Ovary (tissue), 9 donors: ENCODE results near the gene RAB11FIP2. TPM values are rescaled to one million over a fixed set of nuclear protein-coding genes. Genes with fewer than 3 reads are reported as not detected.

ENCODE experiments used
- DNase-seq, 5 donors: peaks; one replicate each; pipeline ENCODE4 v3.0.0-alpha.2; 2019 to 2020
- H3K27ac ChIP-seq, 2 donors: fragments of 200-600 bp; one replicate each; pipeline versions ENCODE4 v1.5.1 to v1.8.0; 2019 to 2022
- H3K27me3 ChIP-seq: fragments of 200-600 bp; one replicate; pipeline ENCODE4 v1.8.0; 2022
- H3K36me3 ChIP-seq: fragments of 200-600 bp; sonication (generic); one replicate; pipeline ENCODE4 v1.5.1; 2019
- H3K4me1 ChIP-seq: one replicate; pipeline ENCODE4 v1.8.1; 2013; ENCODE audit warnings: mild to moderate bottlenecking, moderate library complexity; ENCODE audit not compliant: insufficient read depth
- H3K4me3 ChIP-seq: fragments of 200-600 bp; sonication (generic); one replicate; pipeline ENCODE4 v1.5.1; 2017
- H3K9me3 ChIP-seq, 2 donors: fragments of 200-600 bp in 1 of 2; sonication (generic) in 1 of 2; one replicate each; pipeline versions ENCODE4 v1.5.1 to v1.8.1; 2013 to 2019; ENCODE audit warnings: mild to moderate bottlenecking in 1 of 2, moderate library complexity in 1 of 2
- EP300 ChIP-seq: sonication (generic); formaldehyde crosslinking; IDR thresholded peaks from one replicate; pipeline ENCODE4 v1.6.1; 2017; ENCODE audit warnings: antibody characterized with exemption
- POLR2A ChIP-seq: fragments of 450-650 bp; IDR thresholded peaks from one replicate; pipeline ENCODE4 v1.6.1; 2017; ENCODE audit warnings: antibody characterized with exemption, mild to moderate bottlenecking, moderate library complexity
- WGBS, 3 donors: extraction: QIAGEN DNeasy Blood & Tissue Kit in 1 of 3; methylation state at CpG; one replicate each; pipeline versions ENCODE4 v1.1.5 to v1.1.7; 2013 to 2017; 5-methylcytosine and 5-hydroxymethylcytosine counted together
- intact Hi-C, 4 donors: fragments of 100-400 bp; cut with DNase I; formaldehyde crosslinking; loops; one replicate each; pipeline versions ENCODE4 v1.11.0 to v1.15.1; 2022 to 2023
- polyA plus RNA-seq, 2 donors: library from polyadenylated mRNA; stranded (reverse); fragments of 200-250 nt in 1 of 2; fragments of 350-450 nt in 1 of 2; fragmentation: Illumina TruSeq in 1 of 2; extraction: RNeasy Lipid Tissue Mini Kit (QIAGEN cat#74804) in 1 of 2; gene quantifications; one replicate each; pipeline ENCODE4 v1.2.3, GENCODE V29; 2013 to 2014
- total RNA-seq, 7 donors: library from RNA; depleted of rRNA in 2 of 7; stranded (reverse); fragments of >200 nt in 2 of 7; fragmentation: NEBNext Ultra II Directional in 3 of 7; extraction: Animal tissue kit (Norgen Biotek cat#: 25700) in 3 of 7; gene quantifications; one replicate each; pipeline versions ENCODE4 v1.1.0 to v1.2.4, GENCODE V29; 2016 to 2023
- TF ChIP-seq, protein P1 (sequence below), 3 donors: fragments of 450-650 bp in 2 of 3; fragments of 200-600 bp in 1 of 3; IDR thresholded peaks; one replicate each; pipeline versions ENCODE4 v1.5.1 to v1.8.0; 2016 to 2022; ENCODE audit warnings: antibody characterized with exemption in 3 of 3, mild to moderate bottlenecking in 1 of 3
- donor health status: DM: no; HTN: no; CAD: no; lungs with moderate emphysema.
- donor health status: DM: no; HTN: no; CAD: no.
- donor health status: Bipolar disorder and iron deficiency.
- donor health status: DM: yes; HTN: yes; CAD: no.
- donor health status: DM: no; HTN: no; CAD: no.
- donor health status: DM: yes; HTN: yes; CAD: no.

The RAB11FIP2 gene
- total and polyA plus RNA-seq, 9 donors: 6.9 to 47.8 (median 26.2) TPM

DNA sequence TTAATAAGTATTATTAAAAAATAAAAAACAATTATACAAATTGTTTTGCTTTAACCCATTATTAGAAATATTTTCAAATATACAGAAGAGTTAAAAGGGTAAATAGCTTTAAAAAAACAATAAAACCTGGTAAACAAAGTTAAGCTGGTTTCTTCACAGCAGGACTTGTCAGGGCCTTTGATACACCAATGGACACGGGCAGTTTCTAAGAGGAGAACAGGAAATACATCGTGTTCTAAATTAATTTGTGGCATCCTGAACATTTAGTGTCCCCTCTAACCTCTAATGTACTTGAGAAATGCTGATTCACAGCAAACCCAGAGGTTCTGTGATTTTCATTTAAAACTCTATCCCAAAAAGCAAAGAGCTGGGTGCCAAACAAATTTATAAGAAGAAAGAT lies 80.8 kb downstream of the RAB11FIP2 start:
- DNase-seq: no peak
- intact Hi-C loops: no loop called here
- H3K36me3 ChIP-seq: no peaks in the 10 kb centered on the region
- 67 to 72% (median 69%) methylated on average over 2 of the region's 2 CpGs for WGBS, 3 donors
- H3K27ac ChIP-seq: no peak overlapping the region
- no peak overlapping the region for H3K4me3 ChIP-seq
- H3K4me1 ChIP-seq: no peaks in the 10 kb centered on the region
- no peaks in the 10 kb centered on the region for H3K9me3 ChIP-seq
- no peaks in the 10 kb centered on the region for H3K27me3 ChIP-seq
- TF ChIP-seq POLR2A: no peak

DNA sequence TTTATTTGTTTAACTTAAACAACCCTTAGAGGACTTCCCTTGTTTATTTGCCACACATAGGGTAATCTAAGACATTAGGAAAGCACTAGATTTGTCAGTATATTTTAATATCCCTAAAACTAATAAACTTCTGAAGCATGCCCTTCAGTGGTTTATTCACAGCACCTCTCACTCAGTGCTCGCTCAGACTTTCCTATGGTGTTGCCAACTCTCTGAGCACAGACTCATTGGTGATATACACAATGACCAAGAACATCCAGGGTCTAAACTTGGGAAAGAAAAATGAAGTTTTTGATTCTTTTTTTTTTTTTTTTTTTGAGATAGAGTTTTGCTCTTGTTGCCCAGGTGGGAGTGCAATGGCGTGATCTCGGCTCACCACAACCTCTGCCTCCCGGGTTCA lies 82.2 kb downstream of the RAB11FIP2 start:
- no peak for DNase-seq
- WGBS, 3 donors: 84 to 93% (median 92%) methylated on average over 4 of the region's 4 CpGs
- no peaks in the 10 kb centered on the region for H3K36me3 ChIP-seq
- no peaks in the 10 kb centered on the region for H3K9me3 ChIP-seq
- no peak overlapping the region for H3K4me3 ChIP-seq
- H3K27ac ChIP-seq: no peak overlapping the region
- H3K27me3 ChIP-seq: no peaks in the 10 kb centered on the region
- intact Hi-C loops: no loop called here
- TF ChIP-seq EP300 (no peak), POLR2A (no peak)
- TF ChIP-seq, protein P1, sequence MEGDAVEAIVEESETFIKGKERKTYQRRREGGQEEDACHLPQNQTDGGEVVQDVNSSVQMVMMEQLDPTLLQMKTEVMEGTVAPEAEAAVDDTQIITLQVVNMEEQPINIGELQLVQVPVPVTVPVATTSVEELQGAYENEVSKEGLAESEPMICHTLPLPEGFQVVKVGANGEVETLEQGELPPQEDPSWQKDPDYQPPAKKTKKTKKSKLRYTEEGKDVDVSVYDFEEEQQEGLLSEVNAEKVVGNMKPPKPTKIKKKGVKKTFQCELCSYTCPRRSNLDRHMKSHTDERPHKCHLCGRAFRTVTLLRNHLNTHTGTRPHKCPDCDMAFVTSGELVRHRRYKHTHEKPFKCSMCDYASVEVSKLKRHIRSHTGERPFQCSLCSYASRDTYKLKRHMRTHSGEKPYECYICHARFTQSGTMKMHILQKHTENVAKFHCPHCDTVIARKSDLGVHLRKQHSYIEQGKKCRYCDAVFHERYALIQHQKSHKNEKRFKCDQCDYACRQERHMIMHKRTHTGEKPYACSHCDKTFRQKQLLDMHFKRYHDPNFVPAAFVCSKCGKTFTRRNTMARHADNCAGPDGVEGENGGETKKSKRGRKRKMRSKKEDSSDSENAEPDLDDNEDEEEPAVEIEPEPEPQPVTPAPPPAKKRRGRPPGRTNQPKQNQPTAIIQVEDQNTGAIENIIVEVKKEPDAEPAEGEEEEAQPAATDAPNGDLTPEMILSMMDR (IDR thresholded peaks at IDR 0.05): no peak
- no peaks in the 10 kb centered on the region for H3K4me1 ChIP-seq

DNA sequence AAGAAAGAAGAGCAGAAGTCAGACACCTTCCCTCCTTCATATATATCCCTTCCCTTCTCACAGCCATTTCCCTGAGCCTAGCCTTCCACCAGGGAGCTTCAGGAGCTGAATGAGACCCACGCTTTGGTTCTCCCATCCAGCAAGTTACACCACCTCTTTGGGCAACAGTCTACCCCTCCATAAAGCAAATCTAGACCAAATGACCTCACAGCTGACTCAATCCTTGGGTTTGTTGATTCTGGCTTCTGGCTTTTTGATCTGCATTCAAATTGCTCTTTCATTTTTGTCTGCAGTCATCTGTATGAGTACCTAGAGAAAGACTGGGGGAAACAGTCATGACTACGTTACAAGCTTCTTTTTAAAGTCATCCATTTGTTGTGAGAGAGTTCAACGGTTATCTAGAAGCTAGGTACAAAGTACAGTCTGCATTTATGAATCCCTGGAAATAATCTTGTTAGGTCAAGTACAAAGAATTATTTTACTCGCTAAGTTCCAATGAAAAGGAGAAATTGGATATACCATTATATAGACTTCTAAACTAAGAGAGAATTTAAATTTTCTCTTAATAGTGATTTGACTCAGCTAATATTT lies 86.3 kb downstream of the RAB11FIP2 start:
- no peak for TF ChIP-seq EP300
- TF ChIP-seq, protein P1 (IDR thresholded peaks at IDR 0.05): no peak
- TF ChIP-seq POLR2A: no peak
- no peaks in the 10 kb centered on the region for H3K36me3 ChIP-seq
- no peaks in the 10 kb centered on the region for H3K27me3 ChIP-seq
- H3K4me1 ChIP-seq: no peaks in the 10 kb centered on the region
- H3K27ac ChIP-seq: no peak overlapping the region
- no peak overlapping the region for H3K4me3 ChIP-seq
- no peaks in the 10 kb centered on the region for H3K9me3 ChIP-seq
- WGBS, 3 donors: 76 to 86% (median 84%) methylated on average over 4 of the region's 4 CpGs
- intact Hi-C loops: no loop called here
- DNase-seq: no peak

DNA sequence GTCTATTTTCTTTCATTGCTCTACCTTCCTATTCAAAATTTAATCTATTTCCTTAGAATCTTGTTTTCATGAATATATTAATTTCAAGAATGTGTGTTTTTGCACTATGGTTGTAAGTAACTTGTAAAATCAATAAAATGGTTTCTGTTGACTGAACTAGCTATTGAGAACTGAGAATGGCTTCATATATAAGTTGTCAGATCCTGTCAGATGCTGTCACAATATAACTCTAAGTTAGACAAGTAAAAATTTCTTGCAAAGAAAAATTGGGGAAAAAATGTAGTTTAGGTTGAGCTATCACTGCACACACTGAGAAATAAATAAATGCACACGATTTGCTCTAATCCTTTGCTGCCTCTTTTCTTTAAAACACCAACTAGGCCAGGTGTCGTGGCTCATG lies 89.8 kb downstream of the RAB11FIP2 start:
- Histone ChIP-seq H3K27ac (no peak overlapping the region), H3K9me3 (no peaks in the 10 kb centered on the region), H3K4me1 (no peaks in the 10 kb centered on the region), H3K4me3 (no peak overlapping the region), H3K36me3 (no peaks in the 10 kb centered on the region), H3K27me3 (no peaks in the 10 kb centered on the region)
- TF ChIP-seq EP300 (no peak), POLR2A (no peak)
- TF ChIP-seq, protein P1 (IDR thresholded peaks at IDR 0.05): no peak
- 79 to 84% (median 84%) methylated on average over 2 of the region's 2 CpGs for WGBS, 3 donors
- DNase-seq: no peak
- intact Hi-C loops: no loop called here

DNA sequence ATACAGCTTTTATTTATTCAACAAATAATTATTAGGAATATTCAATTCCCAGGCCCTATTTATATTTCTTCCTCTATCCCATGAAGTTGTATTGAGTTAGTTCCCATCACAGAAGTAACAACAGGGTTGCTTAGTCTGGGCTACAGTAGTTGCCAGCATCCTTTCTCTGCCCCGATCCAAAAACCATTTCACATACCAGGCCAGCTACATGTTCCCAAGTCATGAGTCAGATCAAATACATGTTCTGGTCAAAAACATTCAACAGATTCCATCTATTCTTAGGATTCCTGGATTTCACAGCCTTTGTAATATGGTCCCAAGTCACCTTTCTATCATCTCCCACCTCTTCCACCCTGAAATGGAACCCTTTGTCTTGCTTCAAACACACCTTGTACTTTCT lies 91.6 kb downstream of the RAB11FIP2 start:
- Histone ChIP-seq H3K9me3 (no peaks in the 10 kb centered on the region), H3K4me3 (no peak overlapping the region), H3K36me3 (no peaks in the 10 kb centered on the region), H3K27me3 (no peaks in the 10 kb centered on the region), H3K4me1 (no peaks in the 10 kb centered on the region), H3K27ac (no peak overlapping the region)
- intact Hi-C loops: no loop called here
- no peak for DNase-seq
- TF ChIP-seq POLR2A (no peak), EP300 (no peak)
- TF ChIP-seq, protein P1 (IDR thresholded peaks at IDR 0.05): no peak
- WGBS, 3 donors: 69 to 81% (median 74%) methylated on average over 1 of the region's 1 CpG
